HG03565 (cell line): ENCODE results near the gene CPZ.
"Not testable (repeated sequence)": the region's sequence is repeated elsewhere in the genome, so short reads cannot be mapped to it uniquely, and the experiment has no call there.

Experiments used
- ATAC-seq: cut with Tn5 transposase; IDR thresholded peaks from one replicate; pipeline ENCODE4 v1.9.1; 2021; ENCODE audit warnings: mild to moderate bottlenecking, moderate library complexity; ENCODE audit not compliant: unreplicated experiment

CPZ gene

GRCh38 chr4:8648816-8649630 is 56.5 kb downstream of the CPZ start:
- ATAC-seq, result no peak

- no peak for ATAC-seq
These were observed 57.2 kb downstream of the CPZ start for GRCh38 chr4:8649631-8650361.

- ATAC-seq, result no peak
These were observed 59.2 kb downstream of the CPZ start for GRCh38 chr4:8651661-8652180.

- no peak for ATAC-seq
These were observed 59.9 kb downstream of the CPZ start for GRCh38 chr4:8652181-8653078.

GRCh38 chr4:8653326-8654000 is 60.9 kb downstream of the CPZ start:
- no peak for ATAC-seq

- ATAC-seq, result not testable (repeated sequence)
These were observed 61.6 kb downstream of the CPZ start for GRCh38 chr4:8654139-8654538.

GRCh38 chr4:8655411-8656184 is 63.0 kb downstream of the CPZ start:
- ATAC-seq, result no peak

GRCh38 chr4:8656185-8656517 is 63.6 kb downstream of the CPZ start:
- ATAC-seq, result no peak

GRCh38 chr4:8656711-8657380 is 64.3 kb downstream of the CPZ start:
- ATAC-seq, result no peak

GRCh38 chr4:8657381-8658088 is 65.0 kb downstream of the CPZ start:
- no peak for ATAC-seq

- ATAC-seq, result no peak
These were observed 70.2 kb downstream of the CPZ start for GRCh38 chr4:8662776-8663175.

- no peak for ATAC-seq
These were observed 71.7 kb downstream of the CPZ start for GRCh38 chr4:8664031-8664805.

GRCh38 chr4:8664976-8665375 is 72.4 kb downstream of the CPZ start:
- ATAC-seq, result no peak

GRCh38 chr4:8665406-8666360 is 73.1 kb downstream of the CPZ start:
- ATAC-seq, result no peak

- no peak for ATAC-seq
These were observed 74.0 kb downstream of the CPZ start for GRCh38 chr4:8666581-8666980.
